LNCAP (cell line): Measurements from ENCODE around the gene ADAMTS15.

Source experiments
- CTCF ChIP-seq: fragments of 450-650 bp; IDR thresholded peaks from 2 replicates; pipeline ENCODE4 v1.5.1; 2017; ENCODE audit warnings: mild to moderate bottlenecking

The ADAMTS15 gene

GRCh38 chr11:130490682-130491449, 42.4 kb downstream of the ADAMTS15 start:
- TF ChIP-seq CTCF = no peak

GRCh38 chr11:130498181-130498580, 49.7 kb downstream of the ADAMTS15 start:
- no peak for TF ChIP-seq CTCF

GRCh38 chr11:130499828-130500227, 51.4 kb downstream of the ADAMTS15 start:
- TF ChIP-seq CTCF = no peak

GRCh38 chr11:130504317-130504716, 55.9 kb downstream of the ADAMTS15 start:
- no peak for TF ChIP-seq CTCF

GRCh38 chr11:130508913-130509312, 60.5 kb downstream of the ADAMTS15 start:
- no peak for TF ChIP-seq CTCF

- no peak for TF ChIP-seq CTCF
These were observed 61.5 kb downstream of the ADAMTS15 start for GRCh38 chr11:130509942-130510341.

- TF ChIP-seq CTCF = no peak
These were observed 62.1 kb downstream of the ADAMTS15 start for GRCh38 chr11:130510407-130511006.
